ENCODE data around the gene CALB2.
"Not testable (repeated sequence)": the region's sequence is repeated elsewhere in the genome, so short reads cannot be mapped to it uniquely, and the experiment has no call there.

The CALB2 gene

GRCh38 chr16:71352963-71353460 is 5.5 kb upstream of the CALB2 start:
- no peak for DNase-seq (ENCODE audit: low read depth)

- no peak for DNase-seq (ENCODE audit: low read depth)
Measured at GRCh38 chr16:71353736-71354135, 4.8 kb upstream of the CALB2 start.

- no peak for DNase-seq (ENCODE audit: low read depth)
Measured at GRCh38 chr16:71354156-71354555, 4.4 kb upstream of the CALB2 start.

- DNase-seq (ENCODE audit: low read depth), result no peak
Measured at GRCh38 chr16:71356051-71356740, 2.3 kb upstream of the CALB2 start.

- not testable (repeated sequence) for DNase-seq (ENCODE audit: low read depth)
Measured at GRCh38 chr16:71356936-71357335, 1.6 kb upstream of the CALB2 start.

GRCh38 chr16:71357681-71358080 is 842 bp upstream of the CALB2 start:
- DNase-seq (ENCODE audit: low read depth), result no peak

- DNase-seq (ENCODE audit: low read depth), result no peak
Measured at GRCh38 chr16:71359431-71359830, 908 bp downstream of the CALB2 start.

GRCh38 chr16:71360378-71360777 is 1.9 kb downstream of the CALB2 start:
- DNase-seq (ENCODE audit: low read depth), result no peak

- no peak for DNase-seq (ENCODE audit: low read depth)
Measured at GRCh38 chr16:71364133-71364681, 5.7 kb downstream of the CALB2 start.

GRCh38 chr16:71365021-71365420 is 6.5 kb downstream of the CALB2 start:
- no peak for DNase-seq (ENCODE audit: low read depth)

GRCh38 chr16:71367241-71367976 is 8.9 kb downstream of the CALB2 start:
- no peak for DNase-seq (ENCODE audit: low read depth)

- DNase-seq (ENCODE audit: low read depth), result no peak
Measured at GRCh38 chr16:71368958-71369357, 10.4 kb downstream of the CALB2 start.

- no peak for DNase-seq (ENCODE audit: low read depth)
Measured at GRCh38 chr16:71369494-71369893, 11.0 kb downstream of the CALB2 start.

GRCh38 chr16:71371237-71371636 is 12.7 kb downstream of the CALB2 start:
- no peak for DNase-seq (ENCODE audit: low read depth)

GRCh38 chr16:71373073-71373472 is 14.6 kb downstream of the CALB2 start:
- DNase-seq (ENCODE audit: low read depth), result no peak

- DNase-seq (ENCODE audit: low read depth), result no peak
Measured at GRCh38 chr16:71376465-71377157, 18.1 kb downstream of the CALB2 start.

- no peak for DNase-seq (ENCODE audit: low read depth)
Measured at GRCh38 chr16:71379711-71380110, 21.2 kb downstream of the CALB2 start.

GRCh38 chr16:71380831-71381230 is 22.3 kb downstream of the CALB2 start:
- DNase-seq (ENCODE audit: low read depth), result no peak

- DNase-seq (ENCODE audit: low read depth), result no peak
Measured at GRCh38 chr16:71383054-71383773, 24.7 kb downstream of the CALB2 start.

- no peak for DNase-seq (ENCODE audit: low read depth)
Measured at GRCh38 chr16:71384073-71384724, 25.7 kb downstream of the CALB2 start.

All from activated T-helper 9 cell treated with anti-CD3 and anti-CD28 coated beads, Interleukin-2, amount 50 U/mL, for 16 hours (primary cell).